K562 (cell line): ENCODE measurements around the gene LAMA2. TPM values are rescaled to one million over a fixed set of nuclear protein-coding genes. Genes with fewer than 3 reads are reported as not detected.
A peak's percentile ranks its signal among the peaks of the same experiment; 100 is the strongest.

Experiments
- ATAC-seq: fragments of 200-7000 bp; cut with Tn5 transposase; 3 replicates; pipeline ENCODE4 v1.9.1; 2020; ENCODE audit warnings: moderate library complexity
- BruUV-seq: library from RNA; stranded (reverse); fragments of 400-500 nt; replicated peaks from 2 replicates; lab custom pipeline; 2021; lab: Mats Ljungman, UMichigan
- CTCF ChIA-PET: fragments of 300-600 bp; formaldehyde crosslinking; extraction: SDS; loops from one replicate; lab custom pipeline; 2021; ENCODE audit warnings: low intra/inter-chr PET ratio; lab: Yijun Ruan, JAX
- POLR2A ChIA-PET: fragments of 300-600, 350-650 bp; sonication (Branson Sonifier 250); formaldehyde crosslinking; extraction: SDS; loops from one replicate; lab custom pipeline; 2021; ENCODE audit warnings: antibody characterized with exemption, inconsistent platforms; lab: Yijun Ruan, JAX
- DNase-seq, 4 experiments: peaks; one replicate each; pipeline versions ENCODE4 v3.0.0 to v3.0.0-alpha.2; 2011 to 2018; ENCODE audit warnings: low spot score in 3 of 4, mixed read lengths in 3 of 4; ENCODE audit errors: extremely low read depth in 1 of 4
- FAIRE-seq: peaks from 2 replicates; lab custom pipeline; 2011; peaks lifted over from hg19 to GRCh38; lab: Jason Lieb, UNC
- H2AFZ ChIP-seq: 2 replicates; pipeline ENCODE4 v1.6.0; 2011; ENCODE audit warnings: low read depth, low read length, control low read depth, inconsistent platforms
- H3K27ac ChIP-seq: fragments of 200-600 bp; 3 replicates; pipeline ENCODE4 v1.8.0; 2011; ENCODE audit warnings: low read depth, mild to moderate bottlenecking, control low read depth, inconsistent platforms, low read length, moderate library complexity, mixed read lengths; ENCODE audit errors: extremely low read depth
- H3K27me3 ChIP-seq, 2 experiments: fragments of 300-600 bp in 1 of 2; 2 replicates in 1 of 2; 3 replicates in 1 of 2; pipeline versions ENCODE4 v1.6.0 to v1.8.0; 2011; ENCODE audit warnings: inconsistent platforms in 2 of 2, low read length in 2 of 2, mild to moderate bottlenecking in 1 of 2, mixed read lengths in 1 of 2, moderate library complexity in 1 of 2; ENCODE audit not compliant: control insufficient read depth in 2 of 2, insufficient read depth in 2 of 2
- H3K36me3 ChIP-seq: fragments of 300-600 bp; 3 replicates; pipeline ENCODE4 v1.8.0; 2011; ENCODE audit warnings: mild to moderate bottlenecking, low read length, inconsistent platforms; ENCODE audit not compliant: control insufficient read depth, insufficient read depth
- H3K4me1 ChIP-seq, 2 experiments: fragments of 200-600 bp in 1 of 2; replicated peaks in 1 of 2; 2 replicates in 1 of 2; 3 replicates in 1 of 2; pipeline versions ENCODE4 v1.5.1 to v1.8.0; 2011; ENCODE audit warnings: inconsistent platforms in 2 of 2, low read length in 2 of 2, mild to moderate bottlenecking in 1 of 2, mixed read lengths in 1 of 2, moderate library complexity in 1 of 2; ENCODE audit not compliant: control insufficient read depth in 2 of 2, insufficient read depth in 2 of 2
- H3K4me2 ChIP-seq: 2 replicates; pipeline ENCODE4 v1.6.1; 2011; ENCODE audit warnings: low read length, control low read depth, inconsistent platforms, mixed read lengths; ENCODE audit not compliant: insufficient read depth
- H3K4me3 ChIP-seq: fragments of 200-600 bp; sonication (generic), shearing (Covaris generic); 2 replicates; pipeline ENCODE4 v1.5.1; 2016; ENCODE audit warnings: control low read depth, inconsistent platforms
- H3K79me2 ChIP-seq: fragments of 200-600 bp; 3 replicates; pipeline ENCODE4 v1.8.0; 2011; ENCODE audit warnings: low read length, inconsistent platforms; ENCODE audit not compliant: control insufficient read depth, insufficient read depth
- H3K9ac ChIP-seq, 2 experiments: 2 replicates each; pipeline versions ENCODE4 v1.6.0 to v1.6.1; 2011; ENCODE audit warnings: low read depth in 2 of 2, low read length in 2 of 2, control low read depth in 1 of 2, inconsistent platforms in 1 of 2, mild to moderate bottlenecking in 1 of 2, mixed read lengths in 1 of 2; ENCODE audit not compliant: insufficient read depth in 1 of 2
- H3K9me1 ChIP-seq: one replicate; pipeline ENCODE4 v1.6.0; 2011; ENCODE audit warnings: inconsistent platforms, mild to moderate bottlenecking, low read length, moderate library complexity; ENCODE audit not compliant: control insufficient read depth, insufficient read depth
- H3K9me3 ChIP-seq: replicated peaks from 2 replicates; pipeline ENCODE4 v1.5.1; 2011; ENCODE audit warnings: low read depth, low read length, inconsistent platforms; ENCODE audit not compliant: control insufficient read depth, insufficient read depth
- H4K20me1 ChIP-seq: replicated peaks from 2 replicates; pipeline ENCODE4 v1.6.1; 2011; ENCODE audit warnings: low read length, inconsistent platforms, mixed read lengths; ENCODE audit not compliant: control insufficient read depth, insufficient read depth
- ARHGAP35 ChIP-seq: fragments of 450-650 bp; IDR thresholded peaks from 2 replicates; pipeline ENCODE4 v1.6.1; 2018; ENCODE audit not compliant: partially characterized antibody
- C11orf30 ChIP-seq: fragments of 450-650 bp; IDR thresholded peaks from 2 replicates; pipeline ENCODE4 v1.6.1; 2016; ENCODE audit warnings: low read depth, mild to moderate bottlenecking
- DNMT1 ChIP-seq: fragments of 450-650 bp; IDR thresholded peaks from 2 replicates; pipeline ENCODE4 v1.6.1; 2016; ENCODE audit warnings: antibody characterized with exemption, mild to moderate bottlenecking
- ELF2 ChIP-seq: fragments of 250-450 bp; sonication (Bioruptor Pico); IDR thresholded peaks from 2 replicates; pipeline ENCODE4 v1.5.0; 2021; ENCODE audit warnings: mild to moderate bottlenecking
- HDAC2 ChIP-seq: fragments of 450-650 bp; IDR thresholded peaks from 2 replicates; pipeline ENCODE4 v1.6.1; 2016; ENCODE audit warnings: mild to moderate bottlenecking
- MLX ChIP-seq, 2 experiments: fragments of 450-650 bp in 1 of 2; sonication (generic) in 1 of 2; formaldehyde crosslinking; conservative IDR thresholded peaks; 2 replicates each; pipeline versions ENCODE4 v1.4.0 to v1.8.1; 2020 to 2022; ENCODE audit warnings: mild to moderate bottlenecking in 1 of 2, missing genetic modification reagents in 1 of 2
- NR2C2 ChIP-seq, 2 experiments: fragments of 200-800 bp in 1 of 2; sonication (Bioruptor generic) in 1 of 2; sonication (generic) in 1 of 2; formaldehyde crosslinking in 1 of 2; IDR thresholded peaks; 2 replicates each; pipeline versions ENCODE4 v1.6.1 to v1.8.0; 2016 to 2022; ENCODE audit warnings: mild to moderate bottlenecking in 1 of 2, missing compliant biosample characterization in 1 of 2, missing genetic modification characterization in 1 of 2, missing genetic modification reagents in 1 of 2
- OTX1 ChIP-seq: fragments of 450-650 bp; formaldehyde crosslinking; IDR thresholded peaks from 2 replicates; pipeline ENCODE4 v1.4.0; 2022; ENCODE audit warnings: mild to moderate bottlenecking
- RHOXF2B ChIP-seq: fragments of 250-450 bp; sonication (Bioruptor Pico); conservative IDR thresholded peaks from 2 replicates; pipeline ENCODE4 v1.5.1; 2021
- SRSF1 ChIP-seq: fragments of 200-400 bp; formaldehyde crosslinking; IDR thresholded peaks from 2 replicates; pipeline ENCODE4 v1.6.1; 2017; ENCODE audit warnings: mild to moderate bottlenecking, low read depth, low read length, moderate library complexity
- ZFPM2 ChIP-seq: fragments of 250-450 bp; sonication (Bioruptor Pico); IDR thresholded peaks from 2 replicates; pipeline ENCODE4 v1.5.1; 2022; ENCODE audit warnings: mild to moderate bottlenecking
- ZNF232 ChIP-seq: sonication (generic); formaldehyde crosslinking; IDR thresholded peaks from 2 replicates; pipeline ENCODE4 v1.8.0; 2022; ENCODE audit warnings: mild to moderate bottlenecking, missing genetic modification reagents
- ZNF431 ChIP-seq: sonication (generic); formaldehyde crosslinking; IDR thresholded peaks from 2 replicates; pipeline ENCODE4 v1.8.0; 2022; ENCODE audit warnings: mild to moderate bottlenecking, missing genetic modification reagents
- WGBS: fragments of 100-300 bp; shearing (Covaris generic); methylation state at CpG from one replicate; pipeline ENCODE4 v1.1.6; 2016; ENCODE audit warnings: low coverage, mixed read lengths; ENCODE audit not compliant: insufficient coverage; ENCODE audit errors: missing lambda C conversion rate; 5-methylcytosine and 5-hydroxymethylcytosine counted together
- in situ Hi-C: fragments of 300-500 bp; cut with MboI; formaldehyde crosslinking; loops from 4 replicates; pipeline ENCODE4 v1.15.0; 2018; ENCODE audit warnings: inconsistent platforms, mixed read lengths
- intact Hi-C: fragments of 100-400 bp; cut with micrococcal nuclease; formaldehyde crosslinking; loops from 2 replicates; pipeline ENCODE4 v1.14.2; 2022
- polyA plus RNA-seq, 8 experiments: library from polyadenylated mRNA; depleted of rRNA in 4 of 8; stranded (reverse) in 5 of 8; unstranded in 3 of 8; fragments of >200 nt; fragmentation: Nextera tagmentation in 2 of 8; fragmentation: Illumina TruSeq in 1 of 8; extraction: Ambion mirVana in 2 of 8; extraction: Trizol in 1 of 8; gene quantifications; 2 replicates each; pipeline versions ENCODE4 v1.2.1 to v1.2.3, GENCODE V29; 2011 to 2014; ENCODE audit warnings: inconsistent platforms in 1 of 8, missing spikeins in 1 of 8
- total RNA-seq, 7 experiments: library from RNA; depleted of rRNA in 6 of 7; stranded (reverse); fragments of >200 nt in 6 of 7; fragmentation: Illumina TruSeq in 2 of 7; extraction: Trizol in 2 of 7; gene quantifications; 2 replicates each; pipeline versions ENCODE4 v1.2.1 to v1.2.3, GENCODE V29; 2011 to 2021; ENCODE audit warnings: low replicate concordance in 1 of 7
- TF ChIP-seq, protein P1 (sequence below): fragments of 450-650 bp; formaldehyde crosslinking; IDR thresholded peaks from 2 replicates; pipeline ENCODE4 v1.4.0; 2020; ENCODE audit warnings: mild to moderate bottlenecking, moderate library complexity

LAMA2 gene
- total and polyA plus RNA-seq, 9 of the 15 experiments (the other 6 are each of a cell fraction or from before 2014, with no cell fraction given): 0.04 to 1.5 (median 0.36) TPM

DNA sequence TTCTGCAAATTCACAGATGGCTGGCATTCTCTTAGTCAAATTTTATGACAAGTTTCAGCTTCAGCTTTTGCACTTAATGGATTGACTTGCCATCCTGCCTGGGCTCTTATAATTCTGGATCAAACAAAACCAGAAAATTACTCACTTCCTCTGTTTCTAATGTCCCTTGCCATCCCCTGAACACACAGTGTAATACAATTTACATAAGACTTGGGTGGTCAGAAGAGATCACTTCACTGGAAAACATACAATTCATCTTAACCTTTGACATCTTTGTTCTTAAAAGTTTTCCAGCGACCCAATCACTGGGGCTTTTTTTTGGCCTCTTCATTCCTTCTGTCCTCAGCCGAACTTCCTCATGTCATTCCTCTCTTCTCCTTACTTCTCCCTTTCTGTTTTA lies 628.0 kb downstream of the LAMA2 start:
- FAIRE-seq: no peak
- 29% methylated on average over 2 of the region's 2 CpGs for WGBS

GRCh38 chr6:129513471-129513870 lies 630.5 kb downstream of the LAMA2 start:
- ATAC-seq (no peak), FAIRE-seq (no peak), DNase-seq (no peak)
- H4K20me1 ChIP-seq: no peaks in the 10 kb centered on the region
- in situ Hi-C loops: no loop called here
- TF ChIP-seq HDAC2: no peak
- TF ChIP-seq ARHGAP35: no peak
- no peak for TF ChIP-seq NR2C2 (CRISPR knock-in tag; IDR thresholded peaks at IDR 0.05)
- no peak for TF ChIP-seq NR2C2 (tag; IDR thresholded peaks at IDR 0.05)
- TF ChIP-seq ZNF232 (CRISPR knock-in tag): no peak
- no peak for TF ChIP-seq DNMT1
- TF ChIP-seq MLX (CRISPR knock-in tag; conservative IDR thresholded peaks at IDR 0.05): no peak
- TF ChIP-seq, protein P1, sequence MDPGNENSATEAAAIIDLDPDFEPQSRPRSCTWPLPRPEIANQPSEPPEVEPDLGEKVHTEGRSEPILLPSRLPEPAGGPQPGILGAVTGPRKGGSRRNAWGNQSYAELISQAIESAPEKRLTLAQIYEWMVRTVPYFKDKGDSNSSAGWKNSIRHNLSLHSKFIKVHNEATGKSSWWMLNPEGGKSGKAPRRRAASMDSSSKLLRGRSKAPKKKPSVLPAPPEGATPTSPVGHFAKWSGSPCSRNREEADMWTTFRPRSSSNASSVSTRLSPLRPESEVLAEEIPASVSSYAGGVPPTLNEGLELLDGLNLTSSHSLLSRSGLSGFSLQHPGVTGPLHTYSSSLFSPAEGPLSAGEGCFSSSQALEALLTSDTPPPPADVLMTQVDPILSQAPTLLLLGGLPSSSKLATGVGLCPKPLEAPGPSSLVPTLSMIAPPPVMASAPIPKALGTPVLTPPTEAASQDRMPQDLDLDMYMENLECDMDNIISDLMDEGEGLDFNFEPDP (CRISPR knock-in tag): no peak
- TF ChIP-seq RHOXF2B (CRISPR knock-in tag): no peak
- TF ChIP-seq ELF2 (CRISPR knock-in tag): no peak
- no peak overlapping the region for H3K4me3 ChIP-seq
- H3K27me3 ChIP-seq: no peaks in the 10 kb centered on the region
- ChIA-PET POLR2A (interaction anchor here (1.4 kb wide), 2 partner anchors 12 to 17 kb away, joined by 4 to 5 read pairs; no protein-coding TSS in a partner anchor), CTCF (no interaction called here)
- WGBS: 13% methylated on average over 3 of the region's 3 CpGs
- no TSS peak for BruUV-seq
- intact Hi-C loops: no loop called here
- no peaks in the 10 kb centered on the region for H3K9me3 ChIP-seq
- no peak overlapping the region for H2AFZ ChIP-seq
- peaks cover 0 to 2% of the 10 kb centered on the region in 2 experiments; a peak in 2 of 5 replicates for H3K4me1 ChIP-seq
- H3K36me3 ChIP-seq: no peaks in the 10 kb centered on the region
- H3K79me2 ChIP-seq: no peaks in the 10 kb centered on the region
- H3K9me1 ChIP-seq: no peaks in the 10 kb centered on the region
- H3K9ac ChIP-seq: no peak overlapping the region
- H3K4me2 ChIP-seq: no peak overlapping the region
- H3K27ac ChIP-seq: no peak overlapping the region

More for the DNA sequence above, 628.0 kb downstream of the LAMA2 start:
- Histone ChIP-seq H3K9me3 (no peaks in the 10 kb centered on the region), H4K20me1 (no peaks in the 10 kb centered on the region), H3K4me2 (no peak overlapping the region), H3K36me3 (no peaks in the 10 kb centered on the region), H2AFZ (peak overlapping the region; percentile 15; the same call in 1 of the 2 replicates), H3K4me1 (peaks cover 3 to 9% of the 10 kb centered on the region in 2 experiments; a peak in 3 of 5 replicates), H3K9me1 (no peaks in the 10 kb centered on the region), H3K4me3 (no peak overlapping the region), H3K27me3 (no peaks in the 10 kb centered on the region), H3K27ac (no peak overlapping the region), H3K79me2 (no peaks in the 10 kb centered on the region), H3K9ac (no peak overlapping the region)
- BruUV-seq: no TSS peak
- ChIA-PET POLR2A (interaction anchor here (2.2 kb wide), 1 partner anchor 8 kb away, joined by 5 read pairs; no protein-coding TSS in a partner anchor), CTCF (no interaction called here)
- no peak for TF ChIP-seq ZNF431 (CRISPR knock-in tag)
- TF ChIP-seq OTX1 (CRISPR knock-in tag): no peak
- TF ChIP-seq ZFPM2 (CRISPR knock-in tag): no peak
- no peak for TF ChIP-seq SRSF1
- no peak for TF ChIP-seq C11orf30
- DNase-seq (no peak), ATAC-seq (no peak)
- intact Hi-C loops: no loop called here
- in situ Hi-C loops: no loop called here
